ENCODE results near the gene BAG5.

DNA sequence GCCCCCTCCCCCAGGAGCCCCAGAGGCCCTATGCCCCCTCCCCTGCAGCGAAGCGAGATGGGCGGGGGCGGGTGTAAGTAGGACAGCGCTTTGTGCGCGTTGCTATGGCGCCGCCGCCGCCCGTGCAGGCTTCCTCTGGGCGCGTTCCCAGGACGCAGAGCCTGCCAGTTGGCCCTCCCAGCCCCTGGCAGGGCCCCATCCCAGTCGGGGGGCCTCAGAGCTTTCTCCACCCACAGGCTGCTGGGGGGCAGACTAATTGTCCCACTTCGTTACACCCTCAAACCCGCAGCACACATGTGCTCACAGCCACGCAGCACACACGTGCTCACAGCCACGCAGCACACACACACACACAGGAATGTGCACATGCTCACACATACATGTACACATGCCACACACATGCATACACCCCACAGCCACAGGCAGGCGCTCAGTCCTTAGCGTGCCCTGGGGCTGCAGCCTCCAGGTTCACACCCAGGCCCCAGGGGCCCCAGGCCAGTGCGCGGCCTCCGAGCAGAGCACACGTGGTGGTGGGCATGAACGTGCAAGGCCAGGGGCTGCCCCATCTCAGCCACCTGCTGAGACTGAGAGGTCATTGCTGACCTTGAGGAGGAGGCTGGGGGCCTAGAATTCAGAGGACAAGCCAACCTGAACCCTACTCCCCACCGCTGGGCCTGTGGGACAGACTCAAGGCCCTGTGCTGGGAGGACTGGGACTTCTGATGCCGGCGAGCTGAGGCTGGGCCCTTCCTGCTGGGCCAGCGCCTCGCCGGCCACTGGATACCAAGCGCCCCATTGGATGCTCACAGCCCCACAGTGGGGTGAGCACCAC is 17.9 kb downstream of the BAG5 start:
- TF ChIP-seq, protein P1, sequence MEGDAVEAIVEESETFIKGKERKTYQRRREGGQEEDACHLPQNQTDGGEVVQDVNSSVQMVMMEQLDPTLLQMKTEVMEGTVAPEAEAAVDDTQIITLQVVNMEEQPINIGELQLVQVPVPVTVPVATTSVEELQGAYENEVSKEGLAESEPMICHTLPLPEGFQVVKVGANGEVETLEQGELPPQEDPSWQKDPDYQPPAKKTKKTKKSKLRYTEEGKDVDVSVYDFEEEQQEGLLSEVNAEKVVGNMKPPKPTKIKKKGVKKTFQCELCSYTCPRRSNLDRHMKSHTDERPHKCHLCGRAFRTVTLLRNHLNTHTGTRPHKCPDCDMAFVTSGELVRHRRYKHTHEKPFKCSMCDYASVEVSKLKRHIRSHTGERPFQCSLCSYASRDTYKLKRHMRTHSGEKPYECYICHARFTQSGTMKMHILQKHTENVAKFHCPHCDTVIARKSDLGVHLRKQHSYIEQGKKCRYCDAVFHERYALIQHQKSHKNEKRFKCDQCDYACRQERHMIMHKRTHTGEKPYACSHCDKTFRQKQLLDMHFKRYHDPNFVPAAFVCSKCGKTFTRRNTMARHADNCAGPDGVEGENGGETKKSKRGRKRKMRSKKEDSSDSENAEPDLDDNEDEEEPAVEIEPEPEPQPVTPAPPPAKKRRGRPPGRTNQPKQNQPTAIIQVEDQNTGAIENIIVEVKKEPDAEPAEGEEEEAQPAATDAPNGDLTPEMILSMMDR (IDR thresholded peaks at IDR 0.05), result no peak
- TF ChIP-seq POLR2A (IDR thresholded peaks at IDR 0.05), result no peak

Measured in heart left ventricle (tissue), 13 donors.